ENCODE data around the gene PRXL2A.
"Not testable (repeated sequence)": the region's sequence is repeated elsewhere in the genome, so short reads cannot be mapped to it uniquely, and the experiment has no call there.

The PRXL2A gene

GRCh38 chr10:80411681-80412220 is 3.4 kb downstream of the PRXL2A start:
- no peak for DNase-seq

GRCh38 chr10:80412486-80412885 is 4.1 kb downstream of the PRXL2A start:
- no peak for DNase-seq

GRCh38 chr10:80413271-80413996 is 5.1 kb downstream of the PRXL2A start:
- no peak for DNase-seq

GRCh38 chr10:80414142-80414895 is 6.0 kb downstream of the PRXL2A start:
- DNase-seq, result no peak

GRCh38 chr10:80415734-80416478 is 7.6 kb downstream of the PRXL2A start:
- no peak for DNase-seq

GRCh38 chr10:80416479-80417098 is 8.2 kb downstream of the PRXL2A start:
- no peak for DNase-seq

GRCh38 chr10:80417256-80417655 is 8.9 kb downstream of the PRXL2A start:
- not testable (repeated sequence) for DNase-seq

GRCh38 chr10:80421050-80421706 is 12.8 kb downstream of the PRXL2A start:
- DNase-seq, result no peak

- DNase-seq, result no peak
Observed at GRCh38 chr10:80421707-80422536, 13.6 kb downstream of the PRXL2A start.

GRCh38 chr10:80425901-80426300 is 17.6 kb downstream of the PRXL2A start:
- DNase-seq, result no peak

DNA sequence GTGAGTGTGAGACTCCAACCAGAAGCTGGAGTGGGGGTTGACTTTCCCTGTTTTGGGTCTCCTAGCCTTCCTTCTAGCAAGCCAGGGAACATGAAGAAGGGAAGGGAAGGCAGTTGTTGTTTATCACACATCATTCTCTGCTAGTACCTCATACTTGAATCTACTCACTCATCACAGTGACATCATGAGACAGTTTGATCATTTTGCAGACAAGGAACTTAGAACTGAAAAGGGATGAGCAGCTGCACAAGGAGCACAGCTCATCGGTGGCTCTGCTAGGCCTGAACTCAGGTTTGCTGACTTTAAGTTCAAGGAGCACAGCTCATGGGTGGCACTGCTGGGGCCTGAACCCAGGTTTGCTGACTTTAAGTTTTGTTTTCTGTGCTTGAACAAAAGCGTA is 19.2 kb downstream of the PRXL2A start:
- DNase-seq, result no peak

DNA sequence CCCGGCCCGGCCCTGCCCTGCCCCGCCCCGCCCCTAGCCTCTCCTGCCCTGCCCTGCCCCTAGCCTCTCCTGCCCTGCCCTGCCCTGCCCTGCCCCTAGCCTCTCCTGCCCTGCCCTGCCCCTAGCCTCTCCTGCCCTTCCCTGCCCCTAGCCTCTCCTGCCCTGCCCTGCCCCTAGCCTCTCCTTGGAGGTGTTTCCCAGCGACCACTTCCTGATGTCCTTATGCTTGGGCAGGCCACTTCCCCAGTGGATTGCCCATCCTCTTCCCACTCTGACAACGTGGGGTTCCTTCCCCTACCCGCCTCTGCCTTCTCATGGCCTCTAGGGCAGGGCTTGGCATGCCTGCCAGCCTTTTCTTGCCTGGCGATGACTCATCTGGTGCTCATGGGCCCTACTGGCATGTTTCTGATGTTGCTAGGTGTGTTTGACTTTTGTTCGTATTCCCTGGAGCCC is 21.2 kb downstream of the PRXL2A start:
- DNase-seq, result peak; percentile 16

- DNase-seq, result no peak
Observed at GRCh38 chr10:80433134-80433533, 24.8 kb downstream of the PRXL2A start.

DNA sequence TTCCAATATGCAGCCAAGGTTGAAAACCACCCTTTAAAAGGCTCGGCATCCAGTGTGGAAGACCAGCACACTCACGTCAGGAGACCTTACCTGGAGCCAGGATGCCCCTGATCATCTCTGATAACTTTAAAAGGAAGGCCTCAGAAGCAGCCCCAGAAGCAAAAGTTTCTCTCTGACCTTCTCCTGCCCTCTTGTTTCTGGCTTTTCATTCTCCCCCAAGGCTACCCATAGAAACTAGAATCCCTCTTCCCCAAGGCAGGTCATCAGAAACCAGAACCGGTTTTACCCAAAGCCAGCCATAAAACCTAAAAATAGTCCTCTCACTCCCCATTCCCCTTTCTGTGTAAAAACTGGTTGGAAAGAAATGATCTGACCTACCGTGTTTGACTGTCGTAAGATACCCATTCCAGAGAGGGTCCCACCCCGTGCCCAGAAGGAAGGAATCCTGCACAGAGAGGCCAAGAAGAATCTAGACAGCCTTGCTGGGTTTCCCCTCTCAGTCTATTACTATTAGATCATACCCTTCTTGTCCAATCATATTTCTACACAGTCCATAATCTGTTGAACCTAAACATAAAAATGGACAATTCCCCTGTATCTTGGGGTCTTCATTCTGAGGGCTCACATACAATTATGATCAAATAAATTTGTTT is 28.2 kb downstream of the PRXL2A start:
- DNase-seq, result no peak

DNA sequence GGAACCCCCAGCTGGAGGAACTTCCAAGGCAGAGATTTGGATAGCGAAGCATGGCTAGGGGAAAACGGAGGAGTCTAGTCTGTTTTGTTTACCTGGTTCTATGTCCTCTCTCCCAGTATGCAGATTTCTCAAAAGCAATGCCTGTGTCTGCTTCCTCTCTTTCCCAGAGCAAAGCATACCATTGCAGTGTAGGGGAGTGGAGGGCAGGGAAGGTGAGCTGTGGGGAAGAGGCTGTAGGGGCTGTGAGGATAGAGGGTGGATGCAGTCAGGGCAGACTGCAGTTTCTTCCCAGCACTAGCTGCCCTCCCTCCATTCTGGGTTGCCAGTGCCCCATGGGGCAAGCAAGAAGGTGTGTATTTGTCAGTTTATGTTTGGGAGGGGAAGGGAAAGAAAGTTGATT is 28.9 kb downstream of the PRXL2A start:
- no peak for DNase-seq

DNA sequence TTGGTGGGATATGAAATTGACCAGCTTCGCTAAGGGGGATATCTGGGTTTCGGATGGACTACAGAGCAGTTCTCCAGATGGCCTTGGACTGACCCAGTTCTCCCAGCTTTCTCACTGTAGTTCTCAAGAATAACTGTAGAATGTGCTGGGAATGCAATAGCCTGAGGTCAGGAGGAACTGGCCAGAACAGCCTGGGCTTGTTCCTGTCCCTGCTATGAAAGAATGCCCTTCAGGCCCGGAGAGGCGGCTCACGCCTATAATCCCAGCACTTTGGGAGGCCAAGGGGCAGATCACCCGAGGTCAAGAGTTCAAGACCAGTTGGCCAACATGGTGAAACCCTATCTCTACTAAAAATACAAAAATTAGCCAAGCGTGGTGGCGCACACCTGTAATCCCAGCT is 33.5 kb downstream of the PRXL2A start:
- DNase-seq, result no peak

DNA sequence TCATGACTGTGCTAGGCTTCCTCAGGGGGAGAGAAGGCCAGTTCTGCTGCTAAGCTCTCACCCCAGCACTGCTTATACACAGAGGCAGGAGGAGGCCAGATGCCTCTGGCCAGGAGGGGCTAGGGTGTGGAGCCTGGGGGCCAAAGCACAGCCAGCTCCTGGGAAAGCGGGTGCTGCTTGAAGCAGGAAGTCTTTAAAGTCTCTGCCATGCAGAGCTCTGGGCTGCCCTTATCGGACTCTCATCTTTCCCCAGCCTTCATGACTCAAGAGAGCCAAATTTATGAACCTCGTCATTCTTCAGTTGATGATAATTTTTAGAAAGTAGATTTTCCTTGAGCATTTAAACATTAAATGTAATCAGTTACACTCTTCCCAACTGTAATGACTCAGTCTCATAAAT is 34.5 kb downstream of the PRXL2A start:
- DNase-seq, result no peak

GRCh38 chr10:80443531-80443974 is 35.2 kb downstream of the PRXL2A start:
- no peak for DNase-seq

DNA sequence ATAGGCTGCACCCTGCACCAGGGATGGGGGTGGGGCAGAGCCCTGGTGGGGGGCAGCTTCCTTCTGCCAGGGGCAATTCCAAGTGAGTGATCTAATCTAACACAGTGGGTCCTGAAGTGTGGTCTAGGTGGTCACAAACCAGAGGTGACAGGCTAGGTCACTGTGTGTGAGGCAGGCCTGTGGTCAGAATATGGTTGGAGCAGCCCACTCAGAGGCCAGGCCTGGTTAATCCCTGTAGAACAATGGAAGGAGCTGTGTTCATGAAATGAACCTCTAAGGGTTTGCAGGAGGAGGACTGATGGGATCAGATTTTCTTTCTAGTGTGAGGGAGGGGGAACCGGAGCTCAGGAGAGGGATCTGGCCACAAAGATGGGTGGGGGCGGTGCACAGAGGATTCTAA is 35.8 kb downstream of the PRXL2A start:
- DNase-seq, result no peak

DNA sequence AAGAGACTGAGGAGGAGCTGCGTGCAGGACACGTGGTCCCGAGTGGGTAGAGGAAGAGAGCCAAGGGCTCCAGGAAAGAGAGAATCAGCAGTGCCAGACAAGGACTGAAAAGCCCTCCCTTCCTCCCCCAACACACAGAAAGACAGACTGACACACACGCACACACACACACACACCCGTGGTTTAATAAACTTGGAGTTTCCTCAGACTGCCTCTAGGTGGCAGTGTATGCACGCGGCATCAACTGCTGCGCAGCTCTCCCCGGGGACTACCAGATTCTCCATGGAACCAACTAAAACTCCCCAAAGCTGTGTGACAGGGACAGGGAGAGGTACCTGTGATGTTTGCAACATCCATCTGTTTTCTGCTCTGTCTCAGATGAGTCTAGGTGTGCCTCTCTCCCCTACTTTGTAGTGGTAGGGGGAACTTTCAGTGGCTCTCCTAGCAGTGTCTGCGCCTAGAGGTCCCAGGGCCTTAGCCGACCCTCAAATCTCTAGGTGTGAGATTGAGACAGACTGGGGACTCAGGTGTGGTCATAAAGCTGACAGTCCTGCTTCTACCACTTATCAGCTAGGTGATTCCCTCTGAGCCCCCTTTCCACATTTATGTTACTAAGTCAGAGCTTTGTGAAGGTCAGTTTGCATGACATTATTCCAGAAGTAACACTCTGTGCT is 36.4 kb downstream of the PRXL2A start:
- DNase-seq, result peak; percentile 76

Measured in CD4-positive, alpha-beta T cell treated with Interferon gamma for 1 hour (primary cell).